Esophagus squamous epithelium (tissue), 4 donors: ENCODE measurements around the gene FBXL17.

Experiments
- POLR2A ChIP-seq, 4 donors: fragments of 450-650 bp; IDR thresholded peaks; one replicate each; pipeline ENCODE4 v1.6.1; 2017; ENCODE audit warnings: antibody characterized with exemption in 4 of 4, mild to moderate bottlenecking in 4 of 4, moderate library complexity in 3 of 4
- TF ChIP-seq, protein P1 (sequence below), 6 experiments: fragments of 450-650 bp in 4 of 6; fragments of 200-600 bp in 2 of 6; sonication (generic) in 2 of 6; IDR thresholded peaks; one replicate each; pipeline ENCODE4 v1.5.1; 2016 to 2019; ENCODE audit warnings: antibody characterized with exemption in 6 of 6, mild to moderate bottlenecking in 4 of 6, moderate library complexity in 4 of 6

GRCh38 chr5:107820429-107820828 lies 561.5 kb downstream of the FBXL17 start:
- TF ChIP-seq, protein P1, sequence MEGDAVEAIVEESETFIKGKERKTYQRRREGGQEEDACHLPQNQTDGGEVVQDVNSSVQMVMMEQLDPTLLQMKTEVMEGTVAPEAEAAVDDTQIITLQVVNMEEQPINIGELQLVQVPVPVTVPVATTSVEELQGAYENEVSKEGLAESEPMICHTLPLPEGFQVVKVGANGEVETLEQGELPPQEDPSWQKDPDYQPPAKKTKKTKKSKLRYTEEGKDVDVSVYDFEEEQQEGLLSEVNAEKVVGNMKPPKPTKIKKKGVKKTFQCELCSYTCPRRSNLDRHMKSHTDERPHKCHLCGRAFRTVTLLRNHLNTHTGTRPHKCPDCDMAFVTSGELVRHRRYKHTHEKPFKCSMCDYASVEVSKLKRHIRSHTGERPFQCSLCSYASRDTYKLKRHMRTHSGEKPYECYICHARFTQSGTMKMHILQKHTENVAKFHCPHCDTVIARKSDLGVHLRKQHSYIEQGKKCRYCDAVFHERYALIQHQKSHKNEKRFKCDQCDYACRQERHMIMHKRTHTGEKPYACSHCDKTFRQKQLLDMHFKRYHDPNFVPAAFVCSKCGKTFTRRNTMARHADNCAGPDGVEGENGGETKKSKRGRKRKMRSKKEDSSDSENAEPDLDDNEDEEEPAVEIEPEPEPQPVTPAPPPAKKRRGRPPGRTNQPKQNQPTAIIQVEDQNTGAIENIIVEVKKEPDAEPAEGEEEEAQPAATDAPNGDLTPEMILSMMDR (IDR thresholded peaks at IDR 0.05), result no peak
- TF ChIP-seq POLR2A (IDR thresholded peaks at IDR 0.05), result no peak
